ENCODE measurements around the gene FTMT.
A peak's percentile ranks its signal among the peaks of the same experiment; 100 is the strongest.
"Not testable (repeated sequence)": the region's sequence is repeated elsewhere in the genome, so short reads cannot be mapped to it uniquely, and the experiment has no call there.

Gene FTMT

DNA sequence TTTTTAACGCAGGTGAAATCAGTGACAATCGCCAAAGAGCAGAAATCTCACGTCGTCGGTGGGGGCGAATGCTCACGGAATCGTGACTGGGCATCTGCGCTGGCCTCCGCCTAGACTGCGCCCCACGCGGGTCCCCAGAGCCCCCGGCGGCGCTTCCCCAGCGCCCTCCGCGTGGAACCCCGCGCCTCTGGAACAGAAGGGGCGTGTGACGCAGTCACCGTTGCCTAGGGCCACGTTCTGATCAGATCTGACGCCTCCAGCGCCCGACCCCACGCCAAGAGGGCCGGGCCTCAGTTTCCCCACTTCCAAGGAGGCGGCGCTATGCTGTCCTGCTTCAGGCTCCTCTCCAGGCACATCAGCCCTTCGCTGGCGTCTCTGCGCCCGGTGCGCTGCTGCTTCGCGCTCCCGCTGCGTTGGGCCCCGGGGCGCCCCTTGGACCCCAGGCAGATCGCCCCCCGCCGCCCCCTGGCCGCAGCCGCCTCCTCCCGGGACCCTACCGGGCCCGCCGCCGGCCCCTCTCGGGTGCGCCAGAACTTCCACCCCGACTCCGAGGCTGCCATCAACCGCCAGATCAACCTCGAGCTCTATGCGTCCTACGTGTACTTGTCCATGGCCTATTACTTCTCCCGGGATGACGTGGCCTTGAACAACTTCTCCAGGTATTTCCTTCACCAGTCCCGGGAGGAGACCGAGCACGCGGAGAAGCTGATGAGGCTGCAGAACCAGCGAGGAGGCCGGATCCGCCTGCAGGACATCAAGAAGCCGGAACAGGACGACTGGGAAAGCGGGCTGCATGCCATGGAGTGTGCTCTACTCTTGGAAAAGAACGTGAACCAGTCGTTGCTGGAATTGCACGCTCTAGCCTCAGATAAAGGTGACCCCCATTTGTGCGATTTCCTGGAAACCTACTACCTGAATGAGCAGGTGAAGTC lies at the start of gene FTMT:
Gene FTMT (plus strand): TSS at position 240 of the 932 bp plus-strand sequence. CDS start 82 bp downstream, at position 322.
- no peak for DNase-seq

DNA sequence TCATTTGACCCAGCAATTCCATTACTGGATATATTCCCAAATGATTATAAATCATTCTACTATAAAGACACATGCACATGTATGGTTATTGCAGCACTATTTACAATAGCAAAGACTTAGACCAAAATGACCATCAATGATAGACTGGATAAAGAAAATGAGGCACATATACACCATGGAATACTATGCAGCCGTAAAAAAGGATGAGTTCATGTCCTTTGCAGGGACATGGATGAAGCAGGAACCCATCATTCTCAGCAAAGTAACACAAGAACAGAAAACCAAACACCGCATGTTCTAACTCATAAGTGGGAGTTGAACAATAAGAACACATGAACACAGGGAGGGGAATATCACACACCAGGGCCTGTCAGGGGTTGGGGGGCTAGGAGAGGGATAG lies 46.4 kb upstream of the FTMT start:
- not testable (repeated sequence) for DNase-seq

DNA sequence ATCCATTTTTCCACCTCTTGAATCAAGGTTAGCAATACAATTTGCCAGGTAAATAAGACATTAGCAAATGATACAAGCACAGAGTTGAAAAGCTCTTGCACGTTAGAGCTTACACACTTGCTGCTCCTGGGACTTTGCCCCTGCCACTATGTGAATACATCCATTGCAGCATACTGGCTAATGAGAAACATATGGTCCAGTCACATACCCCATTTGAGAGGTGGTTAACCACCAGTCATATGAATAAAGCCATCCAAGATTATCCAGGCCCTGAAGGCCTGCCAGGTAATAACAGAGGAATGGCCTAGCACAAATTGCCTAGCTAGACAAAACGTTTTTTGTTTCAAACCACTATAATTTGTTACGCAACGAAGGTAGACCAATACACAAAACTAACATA lies 45.8 kb upstream of the FTMT start:
- DNase-seq: no peak

DNA sequence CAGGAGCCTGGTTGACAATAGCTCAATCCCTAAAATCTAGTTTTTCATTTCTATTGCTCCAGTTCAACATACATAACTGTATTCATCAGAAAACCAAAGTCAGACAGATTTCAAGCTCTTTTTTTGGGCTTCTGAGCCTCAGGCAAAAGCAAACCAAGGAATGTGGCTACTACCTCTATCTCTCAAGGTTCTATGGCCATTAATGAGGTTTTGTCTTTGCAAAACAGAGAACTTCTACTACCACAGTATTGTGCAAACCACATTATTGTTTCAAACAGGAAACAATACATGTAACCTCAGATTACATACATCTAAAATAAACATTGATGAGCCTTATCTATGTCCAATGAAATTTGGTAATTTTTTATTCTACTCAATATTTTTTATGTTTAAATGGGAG lies 35.5 kb upstream of the FTMT start:
- DNase-seq: no peak

DNA sequence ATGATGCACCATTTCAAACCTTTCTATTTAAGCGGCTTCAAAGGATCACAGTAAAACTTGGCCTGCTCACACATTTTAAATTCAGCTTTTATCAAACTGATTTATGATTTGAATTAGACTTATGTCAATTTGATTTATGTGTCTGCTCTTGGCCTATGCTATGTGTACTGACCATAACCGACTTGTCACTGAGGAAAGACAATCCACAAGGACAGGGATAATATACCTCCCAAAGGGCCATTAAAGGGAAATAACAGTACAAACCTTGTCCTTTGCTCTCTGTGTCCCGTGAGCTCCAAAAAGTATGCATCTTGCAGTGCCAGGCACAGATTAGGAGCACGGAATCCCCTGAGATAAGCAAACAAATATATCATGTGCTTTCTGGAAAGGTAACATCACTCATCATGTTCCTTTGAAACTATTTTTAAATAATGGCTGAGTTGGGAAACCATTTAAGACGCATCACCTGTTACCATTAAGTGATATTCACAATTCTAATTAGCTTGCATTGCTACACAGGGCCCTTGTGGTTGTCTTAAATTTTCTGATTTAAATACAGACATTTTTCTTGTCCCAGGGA lies 31.9 kb upstream of the FTMT start:
- DNase-seq: no peak

DNA sequence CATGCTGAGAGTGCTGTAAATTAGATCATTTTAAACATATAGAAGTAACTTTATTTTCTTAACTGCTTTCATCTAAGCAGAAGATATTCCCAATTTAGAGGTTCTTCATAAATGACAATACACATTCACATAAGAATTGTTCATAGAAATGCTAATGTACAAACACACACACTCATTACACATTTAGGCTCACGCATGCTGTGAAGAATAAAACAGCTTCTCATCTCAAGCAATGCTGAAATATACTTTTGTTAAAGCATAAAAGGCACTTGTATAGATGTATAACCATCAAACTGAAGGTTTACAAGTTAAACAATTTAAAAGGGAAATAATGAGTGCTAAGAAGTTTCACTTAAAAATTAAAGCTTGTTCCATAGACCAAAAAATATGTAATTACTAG lies 18.1 kb upstream of the FTMT start:
- DNase-seq: no peak

DNA sequence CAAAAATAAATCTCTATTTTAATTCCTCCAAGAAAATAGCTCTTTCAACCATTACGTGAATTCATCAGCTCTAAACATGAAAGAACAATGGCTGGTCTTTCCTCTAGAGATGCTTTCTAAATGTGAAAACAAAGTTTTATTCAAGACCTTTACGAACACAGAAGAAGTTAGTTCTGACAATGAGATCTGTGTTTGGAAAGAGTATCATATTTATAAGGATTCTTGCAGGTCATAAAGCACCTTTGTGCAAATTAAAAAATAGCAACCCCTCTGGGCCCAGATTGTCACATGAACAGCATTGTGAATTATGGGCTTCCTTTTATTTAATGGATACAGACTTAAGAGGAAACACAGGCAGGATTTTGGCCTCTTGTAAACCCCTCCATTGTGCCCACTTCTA lies 17.7 kb upstream of the FTMT start:
- DNase-seq: no peak

DNA sequence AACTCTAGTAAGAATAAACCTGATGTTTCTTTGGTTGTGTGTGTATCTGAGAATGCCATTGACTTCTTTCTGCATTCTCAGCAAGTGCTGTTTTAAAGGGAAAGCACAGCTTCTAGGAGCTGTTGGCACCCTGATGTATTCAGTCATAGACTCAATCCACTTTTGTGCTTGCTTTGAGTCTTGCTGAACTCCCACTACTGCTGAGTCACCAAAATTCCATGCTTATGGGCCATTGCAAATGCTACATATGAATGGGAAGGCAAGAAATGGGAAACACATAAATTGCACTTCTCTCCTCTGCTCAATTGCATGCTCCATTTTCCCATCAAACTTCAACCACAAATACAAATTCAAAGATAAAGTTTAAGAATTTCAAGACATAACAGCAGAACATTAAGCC lies 9.8 kb upstream of the FTMT start:
- no peak for DNase-seq

DNA sequence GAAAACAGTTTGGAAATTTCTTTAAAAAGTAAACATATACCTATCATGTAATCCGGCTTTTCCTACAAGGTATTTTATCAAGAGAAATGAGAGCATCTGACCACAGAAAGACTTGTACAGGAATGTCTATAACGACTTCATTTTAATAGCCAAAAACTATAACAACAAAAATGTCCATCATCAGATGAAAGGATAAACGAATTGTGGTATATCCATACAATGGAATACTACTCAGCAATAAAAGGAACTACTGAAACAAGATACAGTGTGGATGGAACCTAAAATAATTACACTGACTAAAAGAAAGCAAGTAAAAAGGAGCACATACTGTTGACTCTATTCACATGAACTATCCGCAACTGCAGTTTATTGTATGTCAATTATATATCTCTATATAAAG lies 1.4 kb upstream of the FTMT start:
- DNase-seq: no peak

DNA sequence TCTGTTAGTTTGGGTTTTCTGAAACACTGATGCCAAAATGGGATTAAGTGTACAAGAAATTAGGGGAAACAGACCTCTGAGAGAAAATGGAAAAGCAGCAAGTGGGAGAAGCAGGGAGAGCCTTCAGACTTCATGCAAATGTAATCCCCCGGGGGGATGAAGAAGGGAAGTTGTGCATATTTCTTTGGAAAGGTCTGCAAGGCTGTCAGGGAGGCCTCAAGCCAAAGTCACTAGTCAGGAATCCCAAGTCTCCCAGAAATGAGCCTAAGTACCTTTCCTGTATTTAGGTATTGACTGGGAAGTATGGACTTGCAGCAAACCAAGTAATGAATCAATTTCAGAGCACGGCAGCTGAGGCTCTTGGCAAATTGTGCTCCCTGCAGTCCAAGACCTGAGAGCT lies 2.2 kb downstream of the FTMT start:
- DNase-seq: no peak

DNA sequence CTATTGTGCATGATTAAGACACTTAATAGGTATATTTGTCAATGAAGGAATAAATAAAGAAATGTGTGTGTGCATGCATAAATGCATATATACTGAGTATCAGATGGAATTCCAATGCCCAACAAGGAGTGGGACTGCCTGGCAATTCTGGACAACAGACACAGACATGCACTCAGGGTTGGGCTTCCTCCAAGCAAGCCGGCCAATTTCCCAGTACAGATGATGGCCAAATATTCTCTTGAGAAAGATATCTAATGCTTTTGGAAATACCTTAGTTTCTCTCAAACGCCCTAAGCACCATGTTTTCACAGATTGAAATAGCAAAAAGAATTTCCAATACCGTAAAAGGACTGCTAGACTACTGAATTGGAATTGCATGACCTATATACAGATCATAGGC lies 11.1 kb downstream of the FTMT start:
- DNase-seq: no peak

DNA sequence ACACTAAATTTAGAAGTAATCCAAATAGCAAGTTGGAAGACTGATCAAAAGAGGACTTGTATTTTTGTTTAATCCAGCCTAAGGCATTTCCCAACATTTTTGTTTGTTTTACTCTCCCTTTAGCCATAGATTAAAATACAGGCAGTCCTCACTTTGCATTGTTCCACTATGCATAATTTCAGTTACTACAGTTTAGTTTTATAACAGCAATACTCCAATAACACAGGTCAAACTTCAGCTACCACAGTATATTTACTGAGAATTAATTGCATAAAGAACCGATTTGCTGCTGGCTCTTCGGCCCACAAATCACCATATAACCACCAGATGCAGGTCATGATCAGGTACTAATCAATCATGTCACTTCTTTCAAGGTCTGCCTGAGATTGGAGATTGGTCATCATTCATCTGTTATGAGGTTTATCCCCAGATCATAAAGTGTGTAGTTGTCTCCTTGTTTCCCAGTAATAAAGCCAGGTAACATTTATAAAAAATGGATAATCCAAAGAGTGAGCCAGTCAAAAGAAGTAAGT lies 12.1 kb downstream of the FTMT start:
- DNase-seq: no peak

DNA sequence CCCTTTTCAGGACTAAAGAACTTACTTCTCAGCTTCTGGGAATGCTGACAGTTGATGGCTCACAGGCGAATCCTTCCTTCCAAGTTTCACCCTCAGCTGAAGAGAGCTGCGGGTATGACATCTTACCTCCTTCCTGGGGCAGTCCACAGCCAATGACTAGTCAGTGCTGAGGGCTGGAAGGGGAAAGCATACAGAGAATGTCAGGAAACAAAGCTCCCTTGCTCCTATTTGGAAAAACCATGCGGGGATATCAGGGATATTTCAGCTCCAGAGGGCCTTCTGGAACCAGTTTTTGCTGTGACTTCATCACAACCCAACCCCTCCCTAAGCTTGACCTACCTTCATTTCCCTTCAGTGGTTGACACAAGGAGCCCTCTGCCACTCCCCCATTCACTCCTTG lies 15.7 kb downstream of the FTMT start:
- DNase-seq: no peak

DNA sequence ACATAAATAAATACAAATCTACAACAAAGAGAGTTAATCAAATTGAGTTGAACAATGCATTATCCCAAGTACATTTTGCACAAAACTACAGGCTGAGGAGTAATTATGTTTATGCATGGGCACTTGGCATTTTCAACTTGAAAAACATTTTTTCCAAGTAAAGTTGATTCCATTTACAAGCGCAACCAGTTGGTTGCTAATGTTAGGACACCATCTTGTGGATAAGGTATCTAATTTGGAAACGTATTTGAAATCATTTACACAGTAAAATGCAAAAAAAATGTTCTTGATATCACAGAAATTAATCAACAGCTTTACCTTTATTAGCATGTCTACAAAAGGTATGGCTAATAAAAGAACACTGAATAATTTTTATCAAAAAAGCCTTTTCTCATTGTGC lies 18.8 kb downstream of the FTMT start:
- peak in 1 of 58 donors; percentile 8 for DNase-seq

DNA sequence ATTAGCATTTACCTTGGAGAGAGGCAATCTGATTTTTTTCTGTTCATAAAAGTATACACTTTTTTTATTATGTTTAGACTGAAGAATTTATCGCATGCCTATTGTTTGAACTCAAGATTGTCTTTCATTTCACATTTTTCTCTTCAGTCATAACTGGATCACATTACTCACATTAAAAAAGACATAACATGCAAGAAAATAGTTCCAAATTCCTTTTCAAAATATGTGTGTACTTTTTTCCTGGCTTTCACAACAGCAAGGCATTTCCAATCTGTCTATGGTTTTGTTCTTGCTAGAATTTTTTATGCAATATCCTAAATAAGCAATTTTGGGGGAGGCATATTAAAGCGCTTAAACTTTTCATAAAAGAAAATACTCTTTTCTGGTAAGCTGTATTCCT lies 21.2 kb downstream of the FTMT start:
- no peak for DNase-seq

DNA sequence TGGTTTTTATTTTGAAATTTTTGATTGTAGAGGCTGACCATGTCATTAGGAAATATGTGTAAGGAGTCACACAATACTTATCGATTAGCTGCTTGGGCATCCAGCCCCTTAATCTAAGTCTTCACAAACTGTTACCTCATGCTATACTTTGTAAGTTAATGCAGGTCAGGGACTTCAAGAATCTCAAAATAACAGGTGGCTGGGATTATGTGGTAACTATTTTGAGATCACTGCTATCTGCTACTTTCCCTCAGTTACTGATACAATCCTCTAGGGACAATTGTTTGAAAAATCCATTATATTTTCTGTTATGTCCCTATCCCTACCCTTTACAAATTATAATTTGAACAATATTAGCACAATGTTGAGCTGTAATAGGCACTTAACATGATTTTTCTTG lies 21.7 kb downstream of the FTMT start:
- no peak for DNase-seq

DNA sequence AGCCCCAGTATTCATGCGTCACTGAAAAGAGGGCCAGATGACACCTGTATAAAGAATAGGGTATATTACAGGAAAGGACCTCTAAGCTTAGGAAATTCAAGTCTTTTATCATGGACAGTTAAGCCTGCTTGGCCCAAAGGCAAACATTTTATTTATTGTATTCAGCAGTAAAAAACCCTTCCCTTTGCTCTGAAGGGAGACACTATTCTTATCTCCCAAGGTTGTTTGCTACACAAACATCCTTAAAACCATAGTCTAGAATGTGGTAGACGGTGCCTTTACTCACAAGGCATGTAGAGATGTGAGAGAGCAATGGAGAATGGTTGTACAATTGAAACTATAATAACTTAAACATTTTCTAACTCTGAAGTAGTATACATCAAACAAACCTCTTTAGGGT lies 33.9 kb downstream of the FTMT start:
- DNase-seq: no peak

DNA sequence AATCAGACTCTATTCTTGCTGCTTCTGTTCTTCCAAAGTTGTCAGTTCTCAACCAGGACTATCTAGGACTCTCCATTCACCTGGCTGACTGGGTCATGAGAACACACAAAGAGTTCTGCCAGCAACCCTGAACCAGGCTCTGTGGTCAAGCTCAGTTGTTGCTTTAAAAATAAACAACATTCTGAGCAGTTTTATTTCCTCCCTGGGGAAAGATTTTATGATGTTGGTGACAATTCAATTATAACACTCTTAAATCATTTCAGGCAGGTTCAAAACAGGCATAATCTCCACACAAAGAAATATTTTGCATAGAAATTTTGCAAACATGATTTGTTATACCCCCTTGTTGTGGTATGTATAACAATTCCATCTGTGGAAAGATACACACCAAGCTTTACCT lies 36.0 kb downstream of the FTMT start:
- DNase-seq: no peak

DNA sequence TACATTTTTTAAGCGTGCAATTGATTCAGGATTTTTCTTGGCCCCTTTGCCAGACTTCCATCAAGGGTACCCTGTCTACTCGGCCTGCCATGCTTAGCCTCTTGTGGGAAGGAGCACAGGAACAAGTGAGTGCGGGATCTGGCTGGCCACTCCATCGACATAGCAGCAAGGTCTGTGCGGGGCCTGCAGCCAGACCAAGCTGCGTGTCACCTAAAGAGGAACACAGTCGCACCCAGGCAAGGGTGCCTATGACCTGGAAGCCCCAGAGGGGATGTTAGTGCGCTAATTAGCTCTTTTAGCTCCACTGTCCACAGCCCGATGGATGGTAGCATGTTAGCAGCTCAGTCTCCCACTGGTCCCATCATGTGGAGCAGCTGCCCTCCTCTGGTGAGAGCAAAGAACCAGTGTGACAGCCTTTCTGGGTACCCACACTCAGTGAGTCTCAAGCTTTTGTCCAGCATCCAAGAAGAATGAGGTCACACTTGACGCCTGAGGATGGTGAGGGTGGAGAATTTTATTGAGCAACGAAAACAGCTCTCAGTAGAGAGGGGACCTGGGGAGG lies 38.7 kb downstream of the FTMT start:
- no peak for DNase-seq

DNA sequence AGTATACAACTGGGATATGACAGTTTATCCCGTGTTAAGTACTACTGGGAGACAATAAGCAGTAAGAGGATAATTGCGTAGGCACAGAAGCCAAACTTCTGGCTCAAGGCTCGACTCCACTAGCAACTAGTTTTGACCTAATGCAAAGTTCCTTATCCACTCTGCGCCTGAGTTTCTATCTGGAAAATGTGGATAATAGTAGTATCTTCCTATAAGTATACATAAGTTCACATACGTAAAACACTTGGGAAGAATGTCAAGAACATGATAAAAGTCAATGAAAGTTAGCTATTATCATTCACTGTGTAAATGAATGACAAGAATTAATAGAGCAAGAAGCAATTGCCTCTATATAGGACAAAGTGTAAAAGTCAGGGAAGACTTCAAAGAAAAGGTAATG lies 45.7 kb downstream of the FTMT start:
- no peak for DNase-seq

DNA sequence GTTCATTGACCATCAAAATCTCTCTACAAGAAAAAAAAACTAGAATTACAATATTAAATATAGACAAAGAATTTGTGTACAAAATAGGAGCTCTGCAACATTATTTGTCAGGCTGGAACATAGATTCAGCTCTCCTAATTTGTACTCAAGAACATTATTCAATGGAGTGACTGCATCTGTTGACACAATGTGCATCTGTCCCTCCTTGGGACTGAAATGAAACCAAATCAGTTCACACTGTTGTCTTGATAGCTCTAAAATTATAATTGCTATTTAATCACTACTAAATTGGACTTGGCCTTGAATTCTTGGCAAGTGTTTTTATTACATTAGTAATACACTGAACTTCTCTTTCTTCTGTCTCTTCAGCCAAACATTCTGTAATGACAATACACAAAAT lies 47.7 kb downstream of the FTMT start:
- DNase-seq: no peak

All from anterior cingulate cortex (tissue), 58 donors.